ENCODE data around the gene STRN.
"Not testable (repeated sequence)": the region's sequence is repeated elsewhere in the genome, so short reads cannot be mapped to it uniquely, and the experiment has no call there.

The STRN gene

DNA sequence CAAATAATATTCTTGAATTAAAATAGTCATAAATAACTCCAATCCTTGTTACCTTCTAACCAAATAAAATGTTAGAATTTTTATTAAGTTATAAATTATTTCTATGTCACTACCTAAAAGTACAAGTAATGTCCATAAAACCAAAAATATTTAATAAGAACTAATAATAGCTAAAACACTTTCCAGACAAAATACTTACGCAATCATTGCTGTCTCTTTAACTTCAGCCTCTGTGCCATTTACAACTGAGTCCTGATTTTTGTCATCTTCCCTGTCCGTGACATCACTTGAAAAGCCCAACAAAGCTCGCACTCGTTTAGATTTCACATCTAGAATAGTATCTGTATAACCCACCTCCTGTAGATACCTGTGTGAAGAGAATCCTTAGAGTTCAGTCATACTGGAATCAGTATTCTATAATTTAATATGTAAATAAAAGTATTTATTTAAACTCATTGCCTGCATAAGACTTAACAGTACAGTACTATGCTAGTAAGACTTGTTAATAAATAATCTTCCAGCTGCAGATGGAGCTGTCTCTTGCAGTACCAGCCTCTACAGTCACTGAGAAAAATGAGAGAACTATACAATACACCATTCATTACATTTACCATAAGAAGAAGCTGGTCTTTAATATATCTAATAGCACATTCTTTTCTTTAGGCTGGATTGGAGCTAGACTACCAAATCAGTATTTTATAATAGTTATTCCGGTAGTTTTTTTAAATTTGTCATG lies 63.8 kb downstream of the STRN start:
- DNase-seq = no peak

GRCh38 chr2:36892805-36893204 lies 73.5 kb downstream of the STRN start:
- no peak for DNase-seq

DNA sequence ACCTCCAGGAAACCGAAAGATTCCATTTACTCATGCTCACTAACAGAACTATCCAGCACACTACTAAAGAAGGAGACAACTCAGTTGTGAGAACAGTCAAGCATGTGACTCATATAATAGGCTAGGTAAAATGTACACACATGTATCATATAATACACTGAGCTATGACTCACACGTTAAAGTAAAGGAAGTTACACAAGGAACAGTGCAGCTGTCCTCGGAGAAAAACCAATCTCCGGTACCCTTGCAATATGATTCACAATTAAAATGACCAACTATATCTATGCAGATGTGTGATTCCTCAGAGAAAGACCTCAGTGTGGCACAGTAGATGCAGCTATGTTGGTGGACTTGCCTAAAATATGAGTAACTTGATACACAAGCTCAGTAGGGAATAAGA lies 76.5 kb downstream of the STRN start:
- no peak for DNase-seq

- DNase-seq = not testable (repeated sequence)
Measured at GRCh38 chr2:36887095-36887494, 79.2 kb downstream of the STRN start.

DNA sequence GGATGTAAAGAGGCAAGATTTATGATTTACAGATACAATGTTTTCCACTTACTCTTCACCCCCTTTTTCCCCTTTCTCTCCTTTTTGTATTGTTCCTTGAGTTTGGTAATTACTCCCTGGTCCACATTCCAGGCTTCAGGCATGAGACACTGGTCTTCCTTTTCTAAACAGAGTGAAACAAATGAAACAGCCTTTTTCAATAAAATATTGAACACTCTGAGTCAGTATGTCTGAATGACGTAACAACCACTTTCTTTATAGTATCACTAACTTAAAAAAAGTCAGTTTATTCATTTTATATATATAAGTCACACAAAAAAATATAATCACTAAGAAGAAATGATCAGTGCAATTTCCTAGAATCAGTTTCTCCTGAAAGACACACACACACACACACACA lies 79.7 kb downstream of the STRN start:
- DNase-seq = no peak

DNA sequence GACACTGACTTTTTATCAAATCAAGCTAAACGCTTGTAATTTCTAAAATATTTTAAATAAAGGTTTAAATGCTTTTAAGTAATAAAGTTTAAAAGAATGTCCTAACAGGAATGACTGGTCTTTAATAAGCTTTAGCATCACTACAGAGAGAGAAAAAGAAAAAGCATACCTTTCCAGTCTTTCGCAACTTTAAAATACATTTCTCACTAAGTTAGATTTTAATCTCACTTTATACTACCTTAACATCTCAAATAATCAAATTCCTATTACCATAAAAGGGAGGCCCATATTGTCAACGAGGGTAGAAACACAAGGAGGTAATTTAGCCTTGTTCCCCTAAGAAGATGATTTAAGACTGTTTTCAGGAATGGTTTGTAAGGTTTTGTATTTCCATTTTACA lies 80.7 kb downstream of the STRN start:
- no peak for DNase-seq

GRCh38 chr2:36882532-36882931 lies 83.8 kb downstream of the STRN start:
- DNase-seq = no peak

DNA sequence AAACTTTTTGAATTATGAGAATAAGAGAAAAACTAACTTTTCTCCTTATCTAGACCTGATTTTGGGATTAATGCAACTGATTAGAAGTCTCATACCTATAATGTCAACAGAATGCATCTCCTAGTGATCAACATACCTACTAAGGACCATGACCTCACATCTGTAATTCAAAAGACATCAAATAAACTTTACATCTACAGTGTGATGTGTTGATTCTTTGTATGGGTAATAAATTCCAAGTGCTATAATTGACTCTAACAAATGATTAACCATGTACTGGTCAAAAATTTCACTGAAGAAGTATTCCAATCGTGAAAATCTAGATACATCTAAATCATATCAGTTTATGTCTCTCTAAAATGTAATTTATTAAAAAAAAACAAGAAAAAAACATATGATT lies 84.5 kb downstream of the STRN start:
- no peak for DNase-seq

- no peak for DNase-seq
Measured at GRCh38 chr2:36878429-36878828, 87.9 kb downstream of the STRN start.

DNA sequence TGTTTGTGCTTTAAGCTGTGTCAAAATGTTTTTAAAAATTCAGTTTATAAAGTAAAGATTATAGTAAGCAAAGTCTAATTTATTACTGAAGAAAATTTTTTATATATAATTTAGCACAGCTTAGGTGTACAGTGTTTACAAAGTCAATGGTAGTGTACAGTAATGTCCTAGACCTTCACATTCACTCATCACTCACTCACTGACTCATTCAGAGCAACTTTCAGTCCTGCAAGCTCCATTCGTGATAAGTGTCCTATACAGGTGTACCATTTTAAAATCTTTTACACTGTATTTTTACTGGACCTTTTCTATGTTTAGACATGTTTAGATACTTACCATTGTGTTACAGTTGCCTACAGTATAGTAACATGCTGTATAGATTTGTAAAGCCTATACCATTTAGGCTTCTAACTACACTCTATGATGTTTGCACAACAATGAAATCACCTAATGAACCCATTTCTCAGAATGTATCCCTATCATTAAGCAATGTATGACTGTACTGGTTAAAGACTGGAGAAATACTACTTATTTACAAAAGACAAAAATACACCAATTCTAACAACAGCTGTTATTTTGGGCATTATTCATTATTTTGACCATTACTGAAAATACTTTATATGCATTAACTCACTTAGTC lies 95.1 kb downstream of the STRN start:
- DNase-seq = no peak

- DNase-seq = no peak
Measured at GRCh38 chr2:36869606-36870005, 96.7 kb downstream of the STRN start.

- DNase-seq = no peak
Measured at GRCh38 chr2:36861896-36862295, 104.4 kb downstream of the STRN start.

DNA sequence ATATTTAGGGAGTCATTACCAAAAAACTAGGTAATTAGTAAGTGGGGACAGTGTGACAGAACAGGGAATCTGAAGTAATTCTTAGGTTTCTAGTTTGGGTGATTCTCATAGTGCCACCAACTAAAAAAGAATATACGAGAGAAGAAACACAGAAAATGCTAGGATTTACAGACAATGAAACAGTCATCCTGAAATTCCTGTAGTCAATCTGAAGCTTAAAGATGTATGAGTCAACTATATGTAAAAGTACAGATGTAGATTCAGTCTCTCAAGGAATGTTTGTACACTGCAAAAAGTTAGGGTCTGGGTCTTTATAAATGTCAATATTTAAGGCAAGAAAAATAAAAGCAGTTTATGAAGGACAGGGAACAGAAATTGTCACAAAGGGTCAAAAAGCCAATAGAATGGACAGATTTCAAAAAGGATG lies 107.0 kb downstream of the STRN start:
- DNase-seq = no peak

DNA sequence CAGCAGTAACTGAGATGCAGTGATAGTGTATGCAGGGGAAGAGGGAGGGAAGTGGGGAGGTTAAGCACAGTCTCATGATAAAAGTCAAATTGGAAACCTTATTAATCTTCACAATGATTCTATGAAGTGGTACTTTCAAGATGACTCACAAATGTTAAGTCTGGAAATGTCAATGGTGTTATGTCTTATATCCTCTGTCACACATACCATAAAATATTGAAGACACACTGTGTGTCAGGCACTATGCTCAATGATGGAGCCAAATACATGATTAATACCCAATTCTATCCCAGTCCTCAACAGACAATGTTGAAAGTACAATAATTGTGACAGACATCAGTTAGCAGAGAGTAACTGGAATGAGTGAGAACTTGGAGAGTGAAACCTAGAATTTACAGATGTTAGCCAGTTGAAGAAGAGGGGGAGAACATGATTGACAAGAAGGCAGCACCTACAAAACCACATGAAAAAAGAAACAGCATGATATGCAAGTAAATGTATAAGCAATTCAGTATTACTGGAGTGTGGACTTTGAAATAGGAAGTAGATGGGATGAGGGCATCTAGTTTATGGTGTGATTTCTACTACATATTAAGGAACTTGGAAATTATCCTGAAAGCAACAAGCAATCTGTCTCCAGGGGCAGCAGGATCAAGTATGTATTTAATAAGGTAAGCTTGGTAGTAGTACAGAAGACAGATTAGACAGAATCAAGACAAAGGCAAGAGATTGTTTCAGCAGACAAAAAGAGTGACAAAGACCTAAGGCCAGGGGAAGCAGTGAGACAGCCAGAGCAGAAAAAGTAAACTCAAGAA lies 107.6 kb downstream of the STRN start:
- no peak for DNase-seq

DNA sequence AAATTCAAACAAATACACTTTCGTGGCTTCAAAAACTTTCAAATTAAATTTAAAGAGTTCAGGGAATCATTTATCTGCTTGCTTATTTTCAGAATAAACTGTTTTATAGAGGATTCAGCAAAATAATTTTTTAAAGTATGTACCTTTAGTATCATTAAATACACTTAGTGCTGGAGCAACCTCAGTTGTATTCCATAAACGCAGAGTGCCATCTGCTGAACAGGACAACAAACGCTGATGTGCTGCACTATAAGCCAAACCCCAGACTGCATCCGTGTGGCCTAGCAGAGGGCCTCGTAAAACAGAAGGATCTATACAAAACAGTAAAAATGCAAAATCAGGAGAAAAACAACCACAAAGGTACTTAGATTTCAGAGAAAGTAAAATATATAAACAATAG lies 108.6 kb downstream of the STRN start:
- DNase-seq = no peak

DNA sequence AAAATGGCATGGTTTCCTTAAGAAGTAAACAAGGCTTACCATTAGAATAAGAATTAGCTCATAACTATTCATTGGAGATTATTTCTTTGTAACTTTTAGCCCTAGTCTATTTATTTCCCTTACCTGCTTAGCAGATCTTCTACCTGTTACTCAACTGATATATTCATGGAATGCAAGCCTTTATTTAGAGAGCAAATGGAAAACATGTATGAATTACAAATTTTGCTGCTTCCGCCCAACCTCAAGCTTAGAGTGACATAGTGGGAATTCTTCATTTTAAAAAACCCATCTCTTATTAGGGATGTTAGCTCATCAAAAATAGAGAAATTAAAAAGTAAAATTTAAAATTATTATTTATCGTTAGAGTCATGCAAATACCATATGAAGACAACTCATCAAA lies 110.9 kb downstream of the STRN start:
- DNase-seq = no peak

DNA sequence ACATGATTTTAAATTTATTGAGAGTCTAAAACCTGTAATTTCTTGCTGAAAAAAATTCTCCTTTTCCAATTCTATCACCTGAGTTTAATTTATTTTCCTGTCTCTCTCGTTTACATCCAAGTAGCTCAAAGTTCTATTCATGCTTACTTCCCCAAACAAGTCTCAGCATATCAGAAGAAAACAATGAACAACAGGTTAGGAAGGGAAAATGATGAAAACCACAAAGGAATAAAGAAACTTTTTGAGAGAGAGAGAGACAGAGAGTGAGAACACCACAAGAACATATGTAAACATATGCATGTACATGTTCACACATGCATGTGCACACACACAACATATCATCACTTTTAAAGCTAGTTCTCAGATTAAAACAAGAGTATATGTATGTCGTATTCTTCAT lies 112.1 kb downstream of the STRN start:
- DNase-seq = no peak

- DNase-seq = no peak
Measured at GRCh38 chr2:36849265-36849664, 117.1 kb downstream of the STRN start.

DNA sequence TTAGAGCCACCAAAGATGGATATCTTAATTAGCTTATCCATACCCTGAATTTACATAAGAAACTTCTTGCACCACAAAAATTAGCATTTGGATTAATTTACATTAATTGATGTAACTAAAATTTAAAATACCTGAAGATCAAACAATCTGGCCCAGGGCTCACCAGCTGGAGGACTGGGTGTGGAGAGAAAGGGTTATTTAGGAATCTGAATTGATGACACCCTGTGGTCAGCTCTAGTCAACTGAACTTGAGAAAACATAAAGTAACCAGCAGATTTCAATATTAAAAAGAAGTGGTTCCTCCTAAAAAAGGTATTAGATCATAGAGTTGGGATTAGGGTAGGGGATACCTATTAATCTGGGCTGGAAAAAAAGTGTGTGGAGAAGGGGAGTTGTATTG lies 122.5 kb downstream of the STRN start:
- DNase-seq = no peak

DNA sequence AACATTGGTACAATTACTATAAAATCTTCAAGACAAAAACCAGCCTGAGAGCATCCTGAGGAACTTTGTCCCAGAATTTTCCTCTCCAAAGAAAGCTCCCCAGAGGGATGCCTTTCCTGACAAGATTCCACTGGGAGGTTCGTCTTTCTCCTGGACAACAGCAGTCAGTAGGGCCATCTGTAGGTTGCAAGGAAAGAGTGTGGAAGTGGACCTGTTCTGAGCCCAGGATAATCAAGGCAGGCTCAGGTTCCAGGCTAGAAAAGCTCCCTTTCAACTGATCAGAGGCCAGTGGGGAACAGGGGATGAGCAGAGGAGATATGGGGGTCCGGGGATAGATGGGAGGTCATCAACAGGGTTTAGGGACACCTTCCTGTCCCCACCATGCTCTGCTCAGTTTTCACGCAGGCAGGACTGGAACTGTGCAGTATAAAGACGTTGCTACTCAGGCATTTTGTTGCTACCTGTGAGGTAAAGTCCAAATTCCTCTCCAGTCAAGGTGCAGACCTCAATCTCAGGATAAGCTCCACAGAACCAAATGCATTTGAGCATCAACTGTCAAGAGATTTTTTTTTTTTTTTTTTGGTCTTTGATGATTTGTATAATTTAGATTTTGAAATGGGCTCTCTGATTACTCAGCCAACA lies 126.2 kb downstream of the STRN start:
- no peak for DNase-seq

DNA sequence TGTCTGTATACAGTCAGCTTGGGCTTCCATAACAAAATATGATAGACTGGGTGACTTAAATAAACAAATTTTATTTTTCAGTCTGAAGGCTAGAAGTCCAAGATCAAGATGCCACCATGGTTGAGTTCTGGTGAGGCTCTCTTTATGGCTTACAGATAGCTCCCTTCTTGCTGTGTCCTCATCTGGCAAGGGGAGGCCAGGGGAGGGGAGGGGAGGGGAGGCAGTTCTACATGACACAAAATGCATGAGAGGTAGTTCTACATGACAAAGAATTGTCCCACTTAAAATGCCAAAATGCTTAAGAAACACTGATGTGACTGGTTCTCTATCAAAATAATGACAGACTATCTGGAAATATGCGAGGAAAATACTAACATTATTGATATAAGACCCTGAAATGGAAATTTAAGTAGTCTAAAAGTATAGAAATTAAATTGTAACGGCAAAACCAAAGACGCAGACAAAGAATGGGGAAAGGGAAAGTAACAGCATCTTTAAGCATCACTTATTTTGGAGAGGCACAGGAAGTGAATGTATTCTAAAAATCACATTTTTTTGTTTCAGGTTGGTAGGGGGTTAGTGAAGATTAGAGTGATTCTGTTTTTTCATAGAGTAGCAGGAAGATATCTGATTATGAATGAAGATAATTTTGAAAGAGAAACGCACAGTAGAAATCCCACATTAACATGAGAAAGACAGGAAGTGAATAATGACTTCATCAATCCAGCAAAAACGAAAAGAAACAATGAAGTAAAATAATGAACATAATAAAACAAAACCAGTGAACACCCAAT lies 131.4 kb downstream of the STRN start:
- no peak for DNase-seq

DNA sequence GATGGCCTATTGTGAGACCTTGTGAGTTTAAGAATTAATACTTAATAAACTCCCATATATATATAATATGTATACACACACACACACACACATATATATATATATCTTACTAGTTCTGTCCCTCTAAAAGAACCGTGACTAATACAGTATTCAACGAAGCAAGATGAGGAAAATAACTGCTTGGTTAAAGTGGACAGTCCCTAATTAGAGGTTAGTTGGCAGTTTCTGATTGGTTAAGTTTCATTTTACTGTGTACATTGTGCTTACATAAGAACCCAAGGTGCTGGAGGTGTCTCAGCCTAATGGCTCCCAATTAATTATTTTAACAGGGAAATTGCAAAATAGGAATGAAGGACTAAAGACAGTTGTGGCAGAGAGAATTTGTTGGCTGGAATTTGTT lies 132.1 kb downstream of the STRN start:
- no peak for DNase-seq

DNA sequence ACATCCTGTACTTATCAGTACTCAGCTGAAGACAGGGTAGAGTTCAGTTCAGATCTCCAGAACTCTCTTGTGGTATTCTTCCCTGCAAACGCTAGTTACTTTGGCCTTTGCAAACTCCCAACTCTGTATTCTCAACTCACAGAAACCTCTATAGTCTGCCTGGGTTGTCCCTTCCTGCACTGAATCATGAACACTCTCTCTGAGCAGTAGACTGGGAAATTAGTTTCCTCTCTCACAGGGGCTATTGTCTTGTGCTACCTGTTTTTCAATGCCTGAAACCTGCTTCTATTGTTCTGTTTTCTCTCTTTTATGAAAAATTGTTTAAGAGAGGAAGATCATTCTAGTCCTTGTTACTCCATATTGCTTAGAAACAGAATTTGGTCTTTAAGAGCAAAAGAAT lies 135.2 kb downstream of the STRN start:
- DNase-seq = no peak

All from DMS 273 treated with DMSO at 0.1 percent for 48 hours (cell line).